HEK293T (cell line): ENCODE results near the gene TCHH.
"Not testable (repeated sequence)": the region's sequence is repeated elsewhere in the genome, so short reads cannot be mapped to it uniquely, and the experiment has no call there.

Source experiments
- CTCF ChIA-PET: fragments of 350-600 bp; formaldehyde crosslinking; extraction: SDS; loops from one replicate; lab custom pipeline; 2021; ENCODE audit warnings: antibody characterized with exemption, inconsistent platforms; lab: Yijun Ruan, JAX
- POLR2A ChIA-PET: fragments of 350-600 bp; formaldehyde crosslinking; extraction: SDS; loops from one replicate; lab custom pipeline; 2020; ENCODE audit warnings: antibody characterized with exemption, inconsistent platforms; lab: Yijun Ruan, JAX
- DNase-seq: peaks from one replicate; pipeline ENCODE4 v3.0.0; 2012; ENCODE audit warnings: mixed read lengths; ENCODE audit errors: extremely low spot score
- ARNT ChIP-seq: fragments of 450-650 bp; IDR thresholded peaks from 2 replicates; pipeline ENCODE4 v1.6.1; 2017; ENCODE audit warnings: mild to moderate bottlenecking
- BHLHE40 ChIP-seq: fragments of 450-650 bp; IDR thresholded peaks from 2 replicates; pipeline ENCODE4 v1.6.1; 2016; ENCODE audit warnings: mild to moderate bottlenecking, moderate library complexity, borderline replicate concordance
- CTBP1 ChIP-seq: fragments of 450-650 bp; IDR thresholded peaks from 2 replicates; pipeline ENCODE4 v1.6.1; 2016; ENCODE audit warnings: borderline replicate concordance
- ELF4 ChIP-seq: fragments of 450-650 bp; IDR thresholded peaks from 2 replicates; pipeline ENCODE4 v1.6.1; 2017; ENCODE audit warnings: antibody characterized with exemption
- FOXA1 ChIP-seq: fragments of 450-650 bp; IDR thresholded peaks from 2 replicates; pipeline ENCODE4 v1.6.1; 2016; ENCODE audit warnings: mild to moderate bottlenecking
- FOXK2 ChIP-seq: fragments of 450-650 bp; IDR thresholded peaks from 2 replicates; pipeline ENCODE4 v1.6.1; 2016; ENCODE audit warnings: mild to moderate bottlenecking
- FOXM1 ChIP-seq: fragments of 450-650 bp; IDR thresholded peaks from 2 replicates; pipeline ENCODE4 v1.6.1; 2017; ENCODE audit warnings: mild to moderate bottlenecking, borderline replicate concordance
- HDGF ChIP-seq: fragments of 450-650 bp; IDR thresholded peaks from 2 replicates; pipeline ENCODE4 v1.6.1; 2017; ENCODE audit warnings: antibody characterized with exemption, borderline replicate concordance
- L3MBTL2 ChIP-seq: fragments of 450-650 bp; conservative IDR thresholded peaks from 2 replicates; pipeline ENCODE4 v1.6.1; 2016; ENCODE audit warnings: mild to moderate bottlenecking
- LEF1 ChIP-seq: fragments of 450-650 bp; IDR thresholded peaks from 2 replicates; pipeline ENCODE4 v1.6.1; 2017; ENCODE audit warnings: mild to moderate bottlenecking, borderline replicate concordance
- NFRKB ChIP-seq: fragments of 450-650 bp; IDR thresholded peaks from 2 replicates; pipeline ENCODE4 v1.6.1; 2016; ENCODE audit warnings: mild to moderate bottlenecking, moderate library complexity
- PKNOX1 ChIP-seq: fragments of 450-650 bp; IDR thresholded peaks from 2 replicates; pipeline ENCODE4 v1.6.1; 2016
- SP1 ChIP-seq: fragments of 450-650 bp; IDR thresholded peaks from 2 replicates; pipeline ENCODE4 v1.6.1; 2017
- SUZ12 ChIP-seq: fragments of 450-650 bp; IDR thresholded peaks from 2 replicates; pipeline ENCODE4 v1.6.1; 2016; ENCODE audit warnings: mild to moderate bottlenecking
- TARDBP ChIP-seq: fragments of 450-650 bp; IDR thresholded peaks from 2 replicates; pipeline ENCODE4 v1.6.1; 2016
- ZNF384 ChIP-seq: fragments of 450-650 bp; IDR thresholded peaks from 2 replicates; pipeline ENCODE4 v1.6.1; 2016

The TCHH gene

DNA sequence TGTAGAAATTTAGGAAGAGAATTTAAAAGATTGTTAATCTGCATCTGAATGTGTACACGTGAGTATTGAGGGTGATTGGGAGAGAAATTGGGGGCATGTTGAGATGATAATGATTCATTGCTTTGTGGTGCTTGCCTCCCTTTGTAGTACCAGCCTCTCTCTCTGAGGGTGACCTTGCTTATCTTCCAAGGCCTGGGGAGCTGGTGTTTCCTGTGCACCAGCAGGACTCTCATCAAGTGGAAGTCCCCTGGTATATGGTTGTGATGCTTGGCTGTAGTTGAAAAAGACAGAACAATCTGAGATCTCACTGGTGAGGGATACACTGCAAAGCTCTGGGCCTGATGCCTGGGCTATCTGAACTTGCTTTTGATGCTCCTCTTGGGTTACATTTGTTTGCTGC, 30.4 kb downstream of the TCHH start:
- CTCF ChIA-PET = no interaction called here
- DNase-seq = no peak
- POLR2A ChIA-PET = interaction anchor here (1.6 kb wide), 1 partner anchor 25 kb away, joined by 5 read pairs; no protein-coding TSS in a partner anchor
- TF ChIP-seq FOXK2 = no peak
- no peak for TF ChIP-seq SP1
- no peak for TF ChIP-seq ZNF384
- no peak for TF ChIP-seq FOXA1
- TF ChIP-seq HDGF = no peak
- no peak for TF ChIP-seq NFRKB
- TF ChIP-seq L3MBTL2 = no peak

GRCh38 chr1:152081026-152081425, 34.2 kb downstream of the TCHH start:
- DNase-seq = not testable (repeated sequence)

GRCh38 chr1:152080494-152080893, 34.8 kb downstream of the TCHH start:
- POLR2A ChIA-PET, CTCF ChIA-PET, DNase-seq: not testable (repeated sequence)

More at GRCh38 chr1:152081026-152081425, 34.2 kb downstream of the TCHH start:
- POLR2A ChIA-PET, CTCF ChIA-PET: not testable (repeated sequence)

DNA sequence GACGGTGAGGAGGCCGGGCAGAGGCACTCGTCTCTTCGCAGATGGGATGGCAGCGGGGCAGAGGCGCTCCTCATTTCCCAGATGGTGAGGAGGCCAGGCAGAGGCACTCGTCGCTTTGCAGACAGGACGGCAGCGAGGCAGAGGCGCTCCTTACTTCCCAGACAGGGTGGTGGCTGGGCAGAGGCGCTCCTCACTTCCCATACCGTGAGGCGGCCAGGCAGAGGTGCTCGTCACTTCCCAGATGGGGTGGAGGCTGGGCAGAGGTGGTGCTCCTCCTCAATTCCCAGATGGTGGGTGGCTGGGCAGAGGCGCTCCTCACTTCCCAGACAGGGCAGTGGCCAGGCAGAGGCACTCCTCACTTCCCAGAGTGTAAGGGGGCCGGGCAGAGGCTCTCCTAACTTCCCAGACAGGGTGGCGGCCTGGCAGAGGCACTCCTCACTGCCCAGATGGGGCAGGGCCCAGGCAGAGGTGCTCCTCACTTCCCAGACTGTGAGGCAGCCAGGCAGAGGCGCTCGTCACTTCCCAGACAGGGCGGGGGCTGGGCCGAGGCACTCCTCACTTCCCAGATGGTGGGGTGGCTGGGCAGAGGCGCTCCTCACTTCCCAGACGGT, 36.3 kb downstream of the TCHH start:
- DNase-seq = no peak
- POLR2A ChIA-PET = no interaction called here
- TF ChIP-seq FOXA1 = no peak
- no peak for TF ChIP-seq TARDBP
- CTCF ChIA-PET = no interaction called here

DNA sequence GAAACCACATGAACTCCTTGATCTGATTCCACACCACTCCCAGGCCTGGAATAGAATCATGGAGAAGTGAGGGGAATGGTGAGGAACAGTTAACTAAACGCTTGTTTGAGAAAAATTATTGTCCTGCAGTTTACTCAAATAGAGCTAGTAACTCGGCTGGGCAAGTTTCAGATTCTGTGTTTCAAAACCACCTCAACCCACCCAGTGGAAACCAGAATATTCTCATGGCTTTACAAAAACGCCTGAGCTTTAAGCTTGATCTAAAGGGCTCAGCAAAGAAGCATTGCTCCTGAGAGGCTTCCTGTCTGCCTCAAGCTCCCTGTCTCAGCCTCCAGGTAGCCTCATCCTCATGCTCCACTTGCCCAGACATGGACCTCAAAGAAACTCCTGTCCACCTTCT, 42.9 kb downstream of the TCHH start:
- POLR2A ChIA-PET = no interaction called here
- DNase-seq = no peak
- TF ChIP-seq FOXA1 (no peak), CTBP1 (no peak), SUZ12 (no peak), NFRKB (no peak), FOXK2 (no peak), ZNF384 (no peak), BHLHE40 (no peak), SP1 (no peak), HDGF (no peak), PKNOX1 (no peak), ELF4 (no peak), L3MBTL2 (no peak), LEF1 (no peak), FOXM1 (no peak), ARNT (no peak), TARDBP (no peak)
- CTCF ChIA-PET = no interaction called here

- POLR2A ChIA-PET = no interaction called here
- CTCF ChIA-PET = no interaction called here
- TF ChIP-seq CTBP1 = no peak
- TF ChIP-seq ARNT = no peak
- no peak for TF ChIP-seq FOXK2
- no peak for TF ChIP-seq PKNOX1
- TF ChIP-seq LEF1 = no peak
- TF ChIP-seq SUZ12 = no peak
- no peak for TF ChIP-seq BHLHE40
- TF ChIP-seq ELF4 = no peak
- TF ChIP-seq ZNF384 = no peak
- no peak for TF ChIP-seq L3MBTL2
- no peak for TF ChIP-seq HDGF
- TF ChIP-seq TARDBP = no peak
- TF ChIP-seq SP1 = no peak
- TF ChIP-seq NFRKB = no peak
- no peak for TF ChIP-seq FOXA1
- TF ChIP-seq FOXM1 = no peak
- DNase-seq = no peak
Observed at GRCh38 chr1:152071123-152071522, 44.1 kb downstream of the TCHH start.

DNA sequence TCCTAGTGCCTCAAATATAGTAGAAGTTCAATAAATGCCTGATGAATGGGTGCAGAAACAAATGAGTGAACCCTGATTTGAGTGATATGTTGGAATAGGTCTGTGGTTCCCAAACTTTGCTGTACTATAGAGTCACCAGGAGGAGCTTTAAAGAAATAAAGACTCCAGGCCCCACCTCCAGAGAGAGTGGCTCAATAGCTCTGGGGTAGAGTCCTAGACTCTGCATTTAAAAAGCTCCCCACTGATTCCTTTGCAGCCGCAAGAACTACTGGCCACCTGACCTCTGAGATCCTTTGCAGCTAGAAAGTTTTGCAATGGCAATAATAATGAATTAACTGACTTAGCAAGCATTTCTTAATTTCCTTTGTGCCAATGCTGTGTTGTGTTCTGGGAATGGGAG, 47.3 kb downstream of the TCHH start:
- DNase-seq = no peak
- POLR2A ChIA-PET = no interaction called here
- CTCF ChIA-PET = interaction anchor here (1.2 to 1.3 kb wide), 2 partner anchors 15 to 390 kb away, joined by 4 read pairs; no protein-coding TSS in a partner anchor
- TF ChIP-seq HDGF = no peak

DNA sequence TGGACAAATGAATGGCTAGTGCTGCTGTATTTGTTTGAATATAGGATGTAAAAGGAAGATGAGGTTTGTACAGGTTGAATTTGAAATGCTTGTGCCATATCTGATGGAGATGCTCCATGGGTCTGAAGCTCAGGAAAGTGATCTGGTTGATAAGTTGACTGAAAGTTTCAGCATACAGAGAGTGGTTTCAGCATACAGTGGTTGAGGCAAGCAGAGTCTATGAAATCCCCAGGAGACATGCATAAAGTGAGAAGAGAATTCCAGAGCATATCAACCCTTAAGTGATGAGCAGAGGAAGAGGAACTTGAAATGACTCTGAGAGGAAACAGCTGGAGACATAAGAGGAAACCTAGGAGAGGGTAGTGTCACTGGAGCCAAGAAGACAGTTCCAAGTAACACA, 48.1 kb downstream of the TCHH start:
- no peak for DNase-seq
- ChIA-PET POLR2A (no interaction called here), CTCF (interaction anchor here (0.5 to 1.2 kb wide), 2 partner anchors 84 to 391 kb away, joined by 3 to 4 read pairs; no protein-coding TSS in a partner anchor)
- TF ChIP-seq ZNF384 = no peak
